ENCODE data around the gene CDK14. TPM values are rescaled to one million over a fixed set of nuclear protein-coding genes. Genes with fewer than 3 reads are reported as not detected.
A peak's percentile ranks its signal among the peaks of the same experiment; 100 is the strongest.

Gene CDK14
- total RNA-seq, 8 experiments from 2014 or later: 9.9 to 50.5 (median 13.3) TPM

- no peak overlapping the region for H3K27ac ChIP-seq
- no peaks in the 10 kb centered on the region for H3K4me1 ChIP-seq (replicated peaks in 1 of 2)
- no peak overlapping the region for H3K4me3 ChIP-seq
- in situ Hi-C loops (cut with MboI; ENCODE audit: low pct_unique_long_range_greater_than_20kb in 2 of 9, low sequenced_read_pairs in 9 of 9, unreplicated experiment in 9 of 9): no loop called here
- WGBS, 10 experiments: 33 to 100% (median 82%) methylated on average over 1 to 2 of the region's 2 CpGs; no CpG with 5 or more reads in 3 of the 10 experiments
- no peak for ATAC-seq (replicated peaks in 6 of 8)
These were observed 458.3 kb downstream of the CDK14 start for GRCh38 chr7:91054374-91054773.

DNA sequence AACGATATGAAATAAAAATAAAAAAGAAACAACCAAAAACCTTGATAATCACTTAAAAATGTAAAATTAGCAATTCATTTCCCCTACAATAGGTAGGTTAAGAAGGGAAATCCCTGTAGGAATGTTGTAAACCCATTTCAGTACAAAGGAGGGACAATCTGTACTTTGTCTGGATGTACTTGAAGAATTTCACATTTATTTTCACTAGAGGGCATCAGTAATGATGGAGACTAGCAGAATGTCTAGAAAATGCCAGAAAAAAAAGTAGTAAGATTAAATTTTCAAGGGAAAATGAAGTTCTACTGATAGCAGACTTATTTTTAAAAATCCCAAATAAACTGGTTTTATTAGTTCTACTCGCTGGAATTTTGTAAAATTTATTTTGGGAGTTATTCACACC lies 459.1 kb downstream of the CDK14 start:
- H3K4me1 ChIP-seq (replicated peaks in 1 of 2): no peaks in the 10 kb centered on the region
- in situ Hi-C loops (cut with MboI; ENCODE audit: low pct_unique_long_range_greater_than_20kb in 2 of 9, low sequenced_read_pairs in 9 of 9, unreplicated experiment in 9 of 9): no loop called here
- no peak overlapping the region for H3K27ac ChIP-seq
- 58 to 100% (median 100%) methylated on average over 1 to 2 of the region's 2 CpGs; no CpG with 5 or more reads in 1 of the 10 experiments for WGBS, 10 experiments
- no peak overlapping the region for H3K4me3 ChIP-seq
- no peak for ATAC-seq (replicated peaks in 6 of 8)

- in situ Hi-C loops (cut with MboI; ENCODE audit: low pct_unique_long_range_greater_than_20kb in 2 of 9, low sequenced_read_pairs in 9 of 9, unreplicated experiment in 9 of 9): no loop called here
- WGBS, 10 experiments: 83 to 100% (median 92%) methylated on average over 1 to 2 of the region's 2 CpGs; no CpG with 5 or more reads in 3 of the 10 experiments
- H3K4me1 ChIP-seq (replicated peaks in 1 of 2): no peaks in the 10 kb centered on the region
These were observed 466.6 kb downstream of the CDK14 start for GRCh38 chr7:91062713-91063112.

DNA sequence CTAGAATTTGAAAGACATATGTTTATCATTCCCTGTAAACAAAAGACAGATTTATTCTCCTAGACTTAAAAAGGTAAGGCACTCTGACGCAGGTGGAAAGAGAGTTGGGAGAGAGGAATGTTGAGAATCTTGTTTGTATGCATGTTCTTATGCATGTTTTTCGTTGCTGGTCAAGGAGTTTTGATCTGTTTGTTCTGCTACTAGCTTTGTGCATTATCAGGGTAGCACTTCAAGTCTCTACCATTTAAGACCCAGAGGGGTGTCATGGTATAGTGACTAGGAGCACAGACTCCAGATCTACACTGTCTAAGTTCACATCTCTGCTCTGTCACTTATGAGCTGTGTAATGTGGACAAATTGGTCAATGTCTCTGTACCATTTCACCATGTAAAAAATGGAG lies 467.9 kb downstream of the CDK14 start:
- ATAC-seq (replicated peaks in 6 of 8): no peak
- in situ Hi-C loops (cut with MboI; ENCODE audit: low pct_unique_long_range_greater_than_20kb in 2 of 9, low sequenced_read_pairs in 9 of 9, unreplicated experiment in 9 of 9): no loop called here
- no peak overlapping the region for H3K27ac ChIP-seq
- no peak overlapping the region for H3K4me3 ChIP-seq
- no peaks in the 10 kb centered on the region for H3K4me1 ChIP-seq (replicated peaks in 1 of 2)
- WGBS, 10 experiments: 63 to 100% (median 95%) methylated on average over 1 to 2 of the region's 2 CpGs; no CpG with 5 or more reads in 2 of the 10 experiments

More at GRCh38 chr7:91062713-91063112, 466.6 kb downstream of the CDK14 start:
- no peak overlapping the region for H3K4me3 ChIP-seq
- no peak overlapping the region for H3K27ac ChIP-seq
- no peak for ATAC-seq (replicated peaks in 6 of 8)

- ATAC-seq (replicated peaks in 6 of 8): no peak
- no peak overlapping the region for H3K4me3 ChIP-seq
- WGBS, 10 experiments: 14 to 100% (median 90%) methylated on average over 1 to 2 of the region's 2 CpGs; no CpG with 5 or more reads in 3 of the 10 experiments
- H3K4me1 ChIP-seq (replicated peaks in 1 of 2): no peaks in the 10 kb centered on the region
- in situ Hi-C loops (cut with MboI; ENCODE audit: low pct_unique_long_range_greater_than_20kb in 2 of 9, low sequenced_read_pairs in 9 of 9, unreplicated experiment in 9 of 9): no loop called here
- H3K27ac ChIP-seq: no peak overlapping the region
These were observed 468.8 kb downstream of the CDK14 start for GRCh38 chr7:91064938-91065337.

GRCh38 chr7:91066627-91067026 lies 470.5 kb downstream of the CDK14 start:
- 55 to 100% (median 83%) methylated on average over 3 to 4 of the region's 4 CpGs for WGBS, 10 experiments
- no peak overlapping the region for H3K27ac ChIP-seq
- in situ Hi-C loops (cut with MboI; ENCODE audit: low pct_unique_long_range_greater_than_20kb in 2 of 9, low sequenced_read_pairs in 9 of 9, unreplicated experiment in 9 of 9): no loop called here
- no peaks in the 10 kb centered on the region for H3K4me1 ChIP-seq (replicated peaks in 1 of 2)
- H3K4me3 ChIP-seq: no peak overlapping the region
- ATAC-seq (replicated peaks in 6 of 8): no peak

DNA sequence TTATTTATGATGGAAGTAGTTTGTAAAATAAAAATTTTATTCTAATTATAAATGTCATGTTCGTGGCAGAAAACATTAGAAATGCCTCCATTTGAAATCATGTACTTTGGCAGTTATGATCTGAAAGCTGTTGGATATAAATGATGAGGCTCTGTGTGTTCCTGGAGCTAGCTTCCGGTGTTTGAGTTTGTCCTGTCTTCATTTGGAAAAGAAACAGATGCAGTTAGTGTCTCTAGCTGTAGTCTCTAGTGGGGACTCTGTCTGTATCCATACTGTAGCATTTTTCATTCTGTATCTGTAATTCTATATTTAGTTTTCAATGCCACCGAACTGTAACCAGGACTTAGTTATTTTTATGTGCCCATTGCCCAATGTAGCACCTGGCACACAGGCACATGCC lies 471.1 kb downstream of the CDK14 start:
- in situ Hi-C loops (cut with MboI; ENCODE audit: low pct_unique_long_range_greater_than_20kb in 2 of 9, low sequenced_read_pairs in 9 of 9, unreplicated experiment in 9 of 9): no loop called here
- WGBS, 10 experiments: 46 to 100% (median 84%) methylated on average over 1 to 3 of the region's 3 CpGs; no CpG with 5 or more reads in 1 of the 10 experiments
- no peak overlapping the region for H3K27ac ChIP-seq
- ATAC-seq (replicated peaks in 6 of 8): no peak
- no peaks in the 10 kb centered on the region for H3K4me1 ChIP-seq (replicated peaks in 1 of 2)
- H3K4me3 ChIP-seq: no peak overlapping the region

DNA sequence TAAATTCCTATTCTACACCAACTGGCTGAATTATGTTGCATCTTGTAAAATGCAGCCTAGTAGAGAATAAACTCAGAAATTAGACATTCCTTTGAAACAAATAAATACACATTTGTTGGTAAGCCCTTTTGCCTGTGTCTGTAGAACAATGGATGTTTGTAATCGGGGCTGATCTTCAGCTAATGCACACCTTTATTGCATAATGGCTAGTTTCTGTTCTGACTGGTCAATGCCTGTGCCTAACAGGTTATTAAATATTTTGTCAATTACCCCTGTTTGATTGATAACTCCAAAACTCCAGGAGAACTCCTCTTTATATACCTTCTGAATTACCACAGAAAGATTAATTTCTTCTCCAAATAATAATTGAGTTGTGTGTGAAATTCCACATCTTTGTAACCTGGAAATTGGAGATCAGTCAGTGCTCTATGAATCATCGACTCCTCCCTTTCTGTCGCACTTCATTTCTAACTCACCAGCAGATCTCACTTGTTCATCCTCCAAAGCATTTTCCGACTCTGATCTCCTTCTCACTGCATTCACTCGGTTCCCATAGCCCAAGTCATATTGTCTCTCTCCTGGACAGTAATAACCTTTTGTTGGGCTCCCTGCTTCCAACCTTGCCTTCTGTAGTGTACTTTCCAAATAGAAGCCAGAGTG lies 472.1 kb downstream of the CDK14 start:
- 80 to 100% (median 98%) methylated on average over 1 to 5 of the region's 5 CpGs; no CpG with 5 or more reads in 1 of the 10 experiments for WGBS, 10 experiments
- in situ Hi-C loops (cut with MboI; ENCODE audit: low pct_unique_long_range_greater_than_20kb in 2 of 9, low sequenced_read_pairs in 9 of 9, unreplicated experiment in 9 of 9): no loop called here
- ATAC-seq (replicated peaks in 6 of 8): peak in 1 of 8 experiments; percentile 32
- no peaks in the 10 kb centered on the region for H3K4me1 ChIP-seq (replicated peaks in 1 of 2)
- H3K4me3 ChIP-seq: no peak overlapping the region
- no peak overlapping the region for H3K27ac ChIP-seq

- ATAC-seq (replicated peaks in 6 of 8): no peak
- WGBS, 10 experiments: 90 to 100% (median 100%) methylated on average over 2 to 4 of the region's 4 CpGs; no CpG with 5 or more reads in 2 of the 10 experiments
- Histone ChIP-seq H3K4me3 (no peak overlapping the region), H3K4me1 (replicated peaks in 1 of 2) (no peaks in the 10 kb centered on the region), H3K27ac (no peak overlapping the region)
- in situ Hi-C loops (cut with MboI; ENCODE audit: low pct_unique_long_range_greater_than_20kb in 2 of 9, low sequenced_read_pairs in 9 of 9, unreplicated experiment in 9 of 9): no loop called here
These were observed 473.0 kb downstream of the CDK14 start for GRCh38 chr7:91069146-91069545.

DNA sequence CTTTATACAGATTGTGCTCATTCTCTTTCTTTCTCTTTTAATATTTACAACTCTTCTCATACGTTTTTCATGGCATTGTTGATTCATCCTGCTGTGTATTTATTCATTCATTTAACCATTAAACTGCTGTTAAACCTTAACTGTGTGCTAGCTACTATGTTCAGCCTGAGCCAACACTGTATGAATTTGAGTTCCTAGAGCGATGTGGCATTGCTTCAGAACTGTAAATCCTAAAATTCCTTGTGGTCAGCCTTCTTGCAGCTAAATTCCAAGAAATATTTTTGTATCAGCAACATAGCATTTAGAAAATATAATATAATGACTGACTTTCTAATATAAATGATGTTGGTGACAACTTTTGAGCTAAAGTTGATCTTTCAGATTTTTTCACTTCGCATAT lies 483.4 kb downstream of the CDK14 start:
- 28 to 89% (median 64%) methylated on average over 2 to 3 of the region's 3 CpGs for WGBS, 10 experiments
- Histone ChIP-seq H3K27ac (no peak overlapping the region), H3K4me3 (no peak overlapping the region), H3K4me1 (replicated peaks in 1 of 2) (peaks cover 0 to 3% of the 10 kb centered on the region in 2 donors)
- ATAC-seq (replicated peaks in 6 of 8): no peak
- in situ Hi-C loops (cut with MboI; ENCODE audit: low pct_unique_long_range_greater_than_20kb in 2 of 9, low sequenced_read_pairs in 9 of 9, unreplicated experiment in 9 of 9): loop anchor here in 6 of 9 experiments (25.0 kb wide), 4 partner anchors 183 to 808 kb away; partner anchors contain the start of genes FZD1 (in 4 of the 6) and MTERF1 (in 1 of the 6)

DNA sequence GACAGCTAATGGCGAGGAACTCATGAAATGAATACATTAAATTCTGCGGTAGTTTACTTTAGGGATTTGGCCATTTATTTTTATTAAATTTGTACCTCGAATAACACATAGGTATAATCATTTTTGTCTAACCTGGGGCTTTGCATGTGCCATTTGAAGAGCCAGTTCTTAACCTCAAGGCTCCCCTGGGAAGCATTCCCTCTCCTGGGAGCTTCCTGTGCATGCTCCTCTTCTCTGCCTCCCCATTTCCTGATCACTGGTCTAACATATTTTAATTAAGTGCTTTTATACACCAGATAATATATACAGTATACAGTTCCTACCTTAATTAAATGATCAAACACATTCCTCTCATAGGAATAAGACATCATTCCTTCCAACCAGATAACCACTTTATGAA lies 484.2 kb downstream of the CDK14 start:
- in situ Hi-C loops (cut with MboI; ENCODE audit: low pct_unique_long_range_greater_than_20kb in 2 of 9, low sequenced_read_pairs in 9 of 9, unreplicated experiment in 9 of 9): loop anchor here in 6 of 9 experiments (10.0 to 25.0 kb wide), 5 partner anchors 182 to 807 kb away; partner anchors contain the start of genes FZD1 (in 4 of the 6) and MTERF1 (in 1 of the 6)
- peaks cover 0 to 3% of the 10 kb centered on the region in 2 donors for H3K4me1 ChIP-seq (replicated peaks in 1 of 2)
- ATAC-seq (replicated peaks in 6 of 8): no peak
- no peak overlapping the region for H3K27ac ChIP-seq
- 78 to 100% (median 91%) methylated on average over 1 to 3 of the region's 3 CpGs for WGBS, 10 experiments
- H3K4me3 ChIP-seq: no peak overlapping the region

- no peak for ATAC-seq (replicated peaks in 6 of 8)
- WGBS, 10 experiments: 14 to 81% (median 71%) methylated on average over 1 to 3 of the region's 3 CpGs; no CpG with 5 or more reads in 3 of the 10 experiments
- H3K4me1 ChIP-seq (replicated peaks in 1 of 2): peaks cover 0 to 3% of the 10 kb centered on the region in 2 donors
- no peak overlapping the region for H3K27ac ChIP-seq
- no peak overlapping the region for H3K4me3 ChIP-seq
- in situ Hi-C loops (cut with MboI; ENCODE audit: low pct_unique_long_range_greater_than_20kb in 2 of 9, low sequenced_read_pairs in 9 of 9, unreplicated experiment in 9 of 9): loop anchor here in 6 of 9 experiments (10.0 to 25.0 kb wide), 5 partner anchors 180 to 805 kb away; partner anchors contain the start of genes FZD1 (in 4 of the 6) and MTERF1 (in 1 of the 6)
These were observed 485.9 kb downstream of the CDK14 start for GRCh38 chr7:91082038-91082437.

GRCh38 chr7:91082852-91083495 lies 486.9 kb downstream of the CDK14 start:
- 14 to 61% (median 37%) methylated on average over 1 to 2 of the region's 2 CpGs for WGBS, 10 experiments
- Histone ChIP-seq H3K4me3 (no peak overlapping the region), H3K27ac (no peak overlapping the region), H3K4me1 (replicated peaks in 1 of 2) (peaks cover 0 to 3% of the 10 kb centered on the region in 2 donors)
- ATAC-seq (replicated peaks in 6 of 8): peak in 1 of 8 experiments; percentile 28
- in situ Hi-C loops (cut with MboI; ENCODE audit: low pct_unique_long_range_greater_than_20kb in 2 of 9, low sequenced_read_pairs in 9 of 9, unreplicated experiment in 9 of 9): loop anchor here in 6 of 9 experiments (10.0 to 25.0 kb wide), 5 partner anchors 179 to 804 kb away; partner anchors contain the start of genes FZD1 (in 4 of the 6) and MTERF1 (in 1 of the 6)

Measured in motor neuron (in vitro differentiated cells).